ENCODE data around the gene PPP1R11. TPM values are rescaled to one million over a fixed set of nuclear protein-coding genes. Genes with fewer than 3 reads are reported as not detected.

Gene PPP1R11
- total RNA-seq, 6 experiments from 2014 or later = 22.9 to 37.2 (median 25.7) TPM

- no peak overlapping the region for H3K27ac ChIP-seq
- no peaks in the 10 kb centered on the region for H3K9me3 ChIP-seq
- H3K4me1 ChIP-seq = no peaks in the 10 kb centered on the region
- 38% methylated on average over 1 of the region's 1 CpG for WGBS (ENCODE audit: insufficient coverage, low coverage, low lambda C conversion rate, missing lambda C conversion rate)
- no peak overlapping the region for H3K4me3 ChIP-seq
- ATAC-seq (no peak), DNase-seq (no peak)
- no peaks in the 10 kb centered on the region for H3K27me3 ChIP-seq
- H3K36me3 ChIP-seq = no peaks in the 10 kb centered on the region
- intact Hi-C loops (cut with DNase I) = no loop called here
- no peak for TF ChIP-seq CTCF (IDR thresholded peaks at IDR 0.05)
- no peak for TF ChIP-seq POLR2A (IDR thresholded peaks at IDR 0.05)
Observed at GRCh38 chr6:30042914-30043313, 24.1 kb upstream of the PPP1R11 start.

- no peak overlapping the region for H3K27ac ChIP-seq
- ATAC-seq = no peak
- 94% methylated on average over 2 of the region's 2 CpGs for WGBS (ENCODE audit: insufficient coverage, low coverage, low lambda C conversion rate, missing lambda C conversion rate)
- no peak overlapping the region for H3K4me3 ChIP-seq
- no peaks in the 10 kb centered on the region for H3K27me3 ChIP-seq
- TF ChIP-seq POLR2A (IDR thresholded peaks at IDR 0.05) (no peak), CTCF (IDR thresholded peaks at IDR 0.05) (no peak)
- intact Hi-C loops (cut with DNase I) = no loop called here
- no peaks in the 10 kb centered on the region for H3K4me1 ChIP-seq
- DNase-seq = no peak
- H3K9me3 ChIP-seq = no peaks in the 10 kb centered on the region
- no peaks in the 10 kb centered on the region for H3K36me3 ChIP-seq
Observed at GRCh38 chr6:30043744-30044143, 23.3 kb upstream of the PPP1R11 start.

GRCh38 chr6:30044630-30045029, 22.4 kb upstream of the PPP1R11 start:
- Histone ChIP-seq H3K9me3 (no peaks in the 10 kb centered on the region), H3K27me3 (no peaks in the 10 kb centered on the region), H3K36me3 (no peaks in the 10 kb centered on the region), H3K4me3 (no peak overlapping the region), H3K4me1 (no peaks in the 10 kb centered on the region), H3K27ac (no peak overlapping the region)
- 77% methylated on average over 2 of the region's 2 CpGs for WGBS (ENCODE audit: insufficient coverage, low coverage, low lambda C conversion rate, missing lambda C conversion rate)
- TF ChIP-seq CTCF (IDR thresholded peaks at IDR 0.05) (no peak), POLR2A (IDR thresholded peaks at IDR 0.05) (no peak)
- DNase-seq (no peak), ATAC-seq (peak in 1 of 4 donors; percentile 69)
- intact Hi-C loops (cut with DNase I) = no loop called here

- intact Hi-C loops (cut with DNase I) = no loop called here
- H3K27me3 ChIP-seq = no peaks in the 10 kb centered on the region
- H3K36me3 ChIP-seq = no peaks in the 10 kb centered on the region
- H3K4me3 ChIP-seq = no peak overlapping the region
- ATAC-seq = no peak
- whole genome bisulfite sequencing (ENCODE audit: insufficient coverage, low coverage, low lambda C conversion rate, missing lambda C conversion rate) = 54% methylated on average over 2 of the region's 2 CpGs
- no peaks in the 10 kb centered on the region for H3K4me1 ChIP-seq
- no peak for DNase-seq
- no peaks in the 10 kb centered on the region for H3K9me3 ChIP-seq
- TF ChIP-seq CTCF (IDR thresholded peaks at IDR 0.05) (no peak), POLR2A (IDR thresholded peaks at IDR 0.05) (no peak)
- no peak overlapping the region for H3K27ac ChIP-seq
Observed at GRCh38 chr6:30047220-30047619, 19.8 kb upstream of the PPP1R11 start.

GRCh38 chr6:30053682-30054081, 13.3 kb upstream of the PPP1R11 start:
- Histone ChIP-seq H3K27me3 (no peaks in the 10 kb centered on the region), H3K27ac (no peak overlapping the region), H3K4me3 (no peak overlapping the region), H3K4me1 (no peaks in the 10 kb centered on the region), H3K9me3 (no peaks in the 10 kb centered on the region), H3K36me3 (peaks cover 0 to 13% (median 0%) of the 10 kb centered on the region in 4 donors)
- no peak for TF ChIP-seq POLR2A (IDR thresholded peaks at IDR 0.05)
- no peak for TF ChIP-seq CTCF (IDR thresholded peaks at IDR 0.05)
- ATAC-seq (no peak), DNase-seq (no peak)
- intact Hi-C loops (cut with DNase I) = no loop called here
- 100% methylated on average over 3 of the region's 3 CpGs for WGBS (ENCODE audit: insufficient coverage, low coverage, low lambda C conversion rate, missing lambda C conversion rate)

Measured in right lobe of liver (tissue), 6 donors.